ENCODE measurements around the gene CHRNA7.

CHRNA7 gene

GRCh38 chr15:32029862-32030781, at the start of gene CHRNA7:
Gene CHRNA7, plus strand, starts transcription at chr15:32030515. Its CDS starts 80 bp downstream, at chr15:32030595.
- peak; percentile 13 to 55 for DNase-seq

DNA sequence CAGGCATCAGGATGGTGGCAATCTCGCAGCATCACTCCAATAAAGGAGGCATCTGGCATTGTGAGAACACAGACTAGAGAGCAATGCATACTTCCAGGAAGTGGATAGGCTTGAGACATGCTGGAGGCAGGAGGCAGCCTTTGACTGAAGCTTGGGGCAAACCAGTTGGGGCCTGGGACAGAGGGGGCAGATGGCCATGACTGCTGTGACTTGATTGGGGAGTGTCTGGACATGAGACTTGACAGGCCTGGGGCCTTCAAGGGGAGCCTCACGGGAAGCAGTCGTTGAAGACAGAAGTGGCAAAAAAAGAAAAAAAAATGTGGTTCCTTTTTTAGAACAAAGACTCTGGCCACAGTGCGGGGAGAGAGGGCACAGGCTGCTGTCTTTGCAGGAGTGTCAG, 44.7 kb upstream of the CHRNA7 start:
- no peak for DNase-seq

GRCh38 chr15:31993062-31993461, 37.3 kb upstream of the CHRNA7 start:
- DNase-seq, result no peak

- DNase-seq, result no peak
Observed at GRCh38 chr15:31997711-31998110, 32.6 kb upstream of the CHRNA7 start.

DNA sequence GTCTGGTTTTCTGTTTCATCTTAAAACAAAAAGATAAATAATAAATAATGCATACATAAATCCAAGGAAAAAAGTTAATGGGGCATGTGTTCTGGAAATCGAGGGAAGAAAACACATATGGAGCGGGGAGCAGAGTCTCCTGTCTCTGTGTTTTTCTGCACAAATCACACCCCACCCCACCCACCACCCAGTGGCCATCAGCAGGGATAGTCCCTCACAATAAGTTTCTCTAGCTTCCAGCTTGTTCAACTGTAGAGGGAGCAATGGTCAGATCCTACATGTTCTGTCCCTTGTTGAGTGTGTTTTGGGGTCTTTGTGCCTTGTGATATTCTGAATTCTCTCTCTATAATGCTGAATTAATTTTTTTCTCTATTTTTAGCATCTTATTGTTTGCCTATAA, 26.8 kb upstream of the CHRNA7 start:
- DNase-seq, result no peak

DNA sequence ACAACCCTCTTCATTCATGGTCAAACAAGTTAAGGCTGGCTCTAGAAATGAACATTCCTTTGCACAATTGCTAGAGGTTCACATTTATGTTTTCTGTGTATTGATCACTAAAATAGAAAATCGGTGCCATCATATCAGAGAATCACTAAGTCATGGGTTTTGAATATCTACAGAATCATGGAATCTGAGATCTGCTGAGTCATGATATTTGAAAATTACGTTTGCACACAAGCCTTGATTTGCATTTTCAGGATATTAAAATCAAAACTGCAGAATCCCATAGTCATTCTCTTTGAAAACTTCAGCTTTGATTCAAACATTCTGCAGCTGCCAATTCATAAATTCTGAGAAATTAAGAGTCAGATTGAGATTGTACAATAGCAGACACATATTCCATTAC, 26.1 kb upstream of the CHRNA7 start:
- DNase-seq, result no peak

GRCh38 chr15:32007355-32007960, 22.9 kb upstream of the CHRNA7 start:
- no peak for DNase-seq

DNA sequence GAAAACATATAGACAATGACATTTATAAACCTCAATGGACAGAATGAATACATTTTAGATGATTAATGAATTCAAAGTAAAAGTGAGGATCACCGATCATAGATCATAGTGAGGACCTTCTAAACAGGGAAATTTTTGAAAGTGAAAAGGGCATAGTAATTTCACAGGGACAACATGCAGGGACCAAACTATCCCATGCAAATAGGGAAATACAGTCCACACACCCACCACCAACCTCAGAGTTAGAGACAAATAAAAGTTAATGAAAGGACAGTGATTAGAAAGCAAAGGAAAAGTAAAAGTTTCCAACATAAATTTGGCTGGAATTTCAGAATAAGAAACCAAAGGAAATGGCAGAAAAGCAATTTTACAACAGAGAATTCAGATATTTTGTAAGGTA, 15.4 kb upstream of the CHRNA7 start:
- DNase-seq, result no peak

DNA sequence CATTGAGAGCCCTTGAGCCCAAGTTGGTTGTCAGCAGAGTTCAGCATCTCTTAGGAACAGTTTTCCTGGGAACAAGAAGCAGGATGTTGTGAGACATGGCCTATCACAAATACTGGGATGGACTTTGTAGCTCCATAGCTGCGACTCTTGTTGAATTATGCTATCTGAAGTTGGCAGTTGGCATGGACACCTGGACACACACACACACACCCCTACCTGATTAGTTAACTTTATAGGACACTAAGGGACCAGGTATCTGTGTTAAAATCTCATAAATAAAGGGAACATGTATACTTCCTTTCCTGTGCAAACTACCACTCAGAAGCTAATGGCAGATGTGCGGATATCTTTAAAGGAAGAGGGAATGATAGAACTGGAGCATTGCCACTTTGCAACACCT, 10.2 kb upstream of the CHRNA7 start:
- DNase-seq, result no peak

DNA sequence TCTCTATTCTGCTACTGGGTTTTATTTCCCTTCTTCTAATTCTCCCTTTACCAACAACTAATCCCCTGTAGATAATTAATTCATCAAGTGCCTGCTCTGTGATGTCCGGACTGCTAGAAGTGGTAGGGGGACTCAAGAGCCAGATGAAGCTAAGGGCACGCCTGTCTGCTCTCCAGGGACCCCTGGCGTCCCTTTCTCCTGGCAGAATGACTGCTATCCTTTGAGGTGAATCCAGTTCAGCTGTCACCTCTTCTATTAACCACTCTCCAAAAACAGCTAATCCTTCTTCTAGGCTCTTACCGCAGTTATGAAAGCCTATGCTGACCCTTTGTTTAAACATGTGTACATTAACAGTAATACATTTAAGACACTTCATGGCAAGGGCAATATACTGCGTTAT, 1.4 kb upstream of the CHRNA7 start:
- DNase-seq, result no peak

DNA sequence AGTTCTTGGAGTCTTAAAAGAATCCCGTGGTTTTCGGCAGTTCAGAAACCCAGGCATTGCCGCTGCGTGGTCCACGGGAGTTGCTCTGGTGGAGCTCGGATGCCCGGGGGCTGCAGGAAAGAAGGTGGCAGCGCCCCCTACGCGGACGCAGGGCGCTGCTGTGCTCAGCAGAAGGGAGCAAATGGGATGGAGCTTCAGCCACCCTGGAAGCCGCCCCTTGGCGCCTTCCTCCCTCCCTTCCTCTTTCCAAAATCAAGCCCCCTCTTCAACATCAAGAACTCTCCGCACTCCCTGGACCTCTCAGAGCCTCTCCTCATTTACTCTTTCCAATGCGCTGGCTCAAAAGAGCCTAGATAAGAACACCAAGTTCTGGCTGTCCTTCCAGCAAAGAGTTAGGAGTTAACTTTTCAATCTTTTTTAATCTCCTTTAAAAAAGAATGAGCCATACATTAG, 880 bp upstream of the CHRNA7 start:
- peak; percentile 31 to 33 for DNase-seq

GRCh38 chr15:32030795-32031194, 480 bp downstream of the CHRNA7 start:
- DNase-seq, result no peak

GRCh38 chr15:32033186-32033890, 3.0 kb downstream of the CHRNA7 start:
- DNase-seq, result peak; percentile 11 to 14

- DNase-seq, result no peak
Observed at GRCh38 chr15:32034106-32034505, 3.8 kb downstream of the CHRNA7 start.

GRCh38 chr15:32035285-32035684, 5.0 kb downstream of the CHRNA7 start:
- DNase-seq, result no peak

DNA sequence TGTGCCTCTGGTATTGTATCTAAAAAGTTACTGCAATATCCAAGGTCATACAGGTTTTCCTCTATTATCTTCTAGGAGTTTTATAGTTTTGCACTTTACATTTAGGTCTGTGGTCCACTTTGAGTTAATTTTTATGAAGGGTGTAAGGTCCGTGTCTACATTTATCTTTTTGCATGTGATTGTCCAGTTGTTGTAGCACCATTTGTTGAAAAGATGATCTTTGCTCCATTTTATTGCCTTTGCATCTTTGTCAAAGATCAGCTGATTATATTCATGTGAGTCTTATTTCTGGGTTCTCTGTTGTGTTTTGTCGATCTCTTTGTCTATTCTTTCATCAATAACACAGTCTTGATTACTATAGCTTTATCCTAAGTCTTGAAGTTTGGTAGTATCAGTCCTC, 6.7 kb downstream of the CHRNA7 start:
- DNase-seq, result no peak

DNA sequence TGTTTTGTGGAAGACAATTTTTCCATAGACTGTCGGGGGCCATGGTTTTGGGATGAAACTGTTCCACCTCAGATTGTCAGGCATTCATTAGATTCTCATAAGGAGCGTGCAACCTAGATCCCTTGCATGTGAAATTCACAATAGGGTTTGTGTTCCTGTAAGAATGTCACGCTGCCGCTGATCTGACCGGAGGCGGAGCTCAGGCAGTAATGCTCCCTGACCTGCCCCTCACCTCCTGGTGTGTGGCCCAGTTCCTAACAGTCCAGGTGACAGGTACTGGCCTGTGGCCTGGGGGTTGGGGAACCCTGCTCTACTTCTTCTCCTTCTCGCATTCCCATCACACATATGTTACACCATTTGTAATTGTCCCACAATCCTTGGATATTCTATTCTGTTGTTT, 11.0 kb downstream of the CHRNA7 start:
- DNase-seq, result no peak

GRCh38 chr15:32042269-32042972, 12.1 kb downstream of the CHRNA7 start:
- no peak for DNase-seq

DNA sequence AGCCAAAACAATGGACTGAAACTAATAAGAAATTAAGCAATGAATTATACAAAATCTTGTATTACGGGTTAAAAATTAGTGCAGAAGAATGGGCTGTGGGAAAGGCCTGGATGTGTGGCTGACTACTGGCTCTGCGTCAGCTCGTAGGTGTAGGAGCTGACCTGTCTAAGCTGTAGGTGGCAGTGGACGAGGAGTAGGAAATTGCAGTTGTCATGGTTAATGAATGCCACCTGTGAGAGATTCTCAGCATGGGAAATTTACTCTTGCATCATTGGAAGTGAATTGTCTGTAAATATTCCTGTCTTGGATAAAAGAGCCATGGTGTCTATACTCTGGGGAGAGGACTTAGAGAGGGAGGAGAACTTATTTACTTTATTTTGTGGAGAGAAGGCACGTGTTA, 23.4 kb downstream of the CHRNA7 start:
- DNase-seq, result no peak

DNA sequence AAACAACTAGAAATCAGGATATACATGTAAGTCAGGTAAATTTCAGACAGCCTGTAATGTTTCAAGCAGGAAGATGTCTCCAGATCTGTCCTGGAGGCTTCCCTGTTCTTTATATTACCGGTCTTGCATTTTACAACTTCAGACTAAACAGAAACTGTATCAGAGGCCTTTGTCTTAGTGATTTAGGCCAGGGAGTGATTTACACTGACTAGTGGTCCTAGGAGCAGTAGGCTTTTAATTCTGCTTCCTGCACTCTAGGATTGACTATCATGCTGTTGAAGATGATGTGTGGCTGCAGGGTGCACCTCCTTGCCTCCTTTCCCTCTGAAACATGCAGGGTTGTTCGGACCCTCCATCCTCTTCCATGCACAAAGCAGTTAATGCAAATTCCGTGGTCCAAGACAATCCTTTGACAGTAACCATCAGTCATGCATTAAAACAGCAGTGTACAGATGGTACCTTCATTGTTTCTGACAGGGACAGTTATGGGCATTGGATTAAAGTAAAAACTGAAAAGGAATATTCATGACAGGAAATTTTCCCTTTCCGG, 27.6 kb downstream of the CHRNA7 start:
- DNase-seq, result no peak

DNA sequence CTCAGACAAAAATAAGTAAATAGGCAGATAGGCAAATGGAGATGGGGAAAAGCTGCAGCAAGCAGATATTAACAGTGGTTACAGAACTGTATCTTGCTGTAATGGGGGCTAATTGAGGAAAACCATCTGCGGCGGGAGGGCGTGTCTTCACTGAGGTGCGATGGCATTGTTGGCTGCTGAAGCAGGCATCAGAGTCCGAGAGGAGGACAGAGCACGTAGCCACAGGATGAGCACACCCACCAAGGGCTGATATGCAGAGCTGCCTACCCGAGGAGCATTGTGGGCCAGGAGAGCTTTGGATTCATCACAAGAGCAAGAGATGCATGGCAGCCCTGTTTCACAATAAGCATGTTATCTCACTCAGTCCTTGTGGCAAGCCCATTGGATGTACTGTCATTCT, 30.4 kb downstream of the CHRNA7 start:
- DNase-seq, result no peak

DNA sequence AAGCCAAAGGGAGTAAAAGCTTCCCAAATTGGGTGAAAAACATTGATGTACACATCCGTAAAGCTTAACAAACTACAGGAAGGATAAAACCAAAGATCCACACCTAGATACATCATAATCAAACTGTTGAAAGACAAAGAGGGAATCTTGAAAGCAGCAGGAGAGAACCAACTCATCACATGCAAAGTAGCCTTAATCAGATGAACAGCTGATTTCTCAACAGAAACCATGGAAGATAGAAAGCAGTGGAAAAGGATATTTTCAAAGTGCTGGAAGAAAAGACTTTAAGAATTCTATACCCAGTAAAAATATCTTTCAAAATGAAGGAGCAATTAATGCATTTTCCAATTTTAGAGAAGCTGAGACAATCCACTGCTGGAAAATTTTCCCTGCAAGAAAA, 36.8 kb downstream of the CHRNA7 start:
- no peak for DNase-seq

Data from hippocampal formation (tissue), 2 donors.